ENCODE data around the gene FABP1.

Gene FABP1

GRCh38 chr2:88085602-88086001, 42.3 kb downstream of the FABP1 start:
- no peaks in the 10 kb centered on the region for H3K9me3 ChIP-seq (ENCODE audit: control insufficient read depth, low read length)
- no peak overlapping the region for H3K4me3 ChIP-seq (ENCODE audit: insufficient read depth, low read depth, low read length, poor library complexity, severe bottlenecking)
- no peaks in the 10 kb centered on the region for H3K4me1 ChIP-seq (ENCODE audit: control insufficient read depth, insufficient read depth, low read length, poor library complexity, severe bottlenecking)
- H3K27ac ChIP-seq (ENCODE audit: insufficient read depth, low read length, poor library complexity, severe bottlenecking) = no peak overlapping the region
- H3K36me3 ChIP-seq (ENCODE audit: control insufficient read depth, insufficient read depth, low read length) = no peaks in the 10 kb centered on the region
- DNase-seq = no peak
- H3K27me3 ChIP-seq (replicated peaks; ENCODE audit: control insufficient read depth, insufficient read depth, low read length, poor library complexity, severe bottlenecking) = no peaks in the 10 kb centered on the region

GRCh38 chr2:88085099-88085498, 42.8 kb downstream of the FABP1 start:
- DNase-seq = no peak
- no peaks in the 10 kb centered on the region for H3K36me3 ChIP-seq (ENCODE audit: control insufficient read depth, insufficient read depth, low read length)

GRCh38 chr2:88082781-88083180, 45.1 kb downstream of the FABP1 start:
- DNase-seq = no peak
- H3K27ac ChIP-seq (ENCODE audit: insufficient read depth, low read length, poor library complexity, severe bottlenecking) = no peak overlapping the region
- no peaks in the 10 kb centered on the region for H3K4me1 ChIP-seq (ENCODE audit: control insufficient read depth, insufficient read depth, low read length, poor library complexity, severe bottlenecking)

More at GRCh38 chr2:88085099-88085498, 42.8 kb downstream of the FABP1 start:
- Histone ChIP-seq H3K27me3 (replicated peaks; ENCODE audit: control insufficient read depth, insufficient read depth, low read length, poor library complexity, severe bottlenecking) (no peaks in the 10 kb centered on the region), H3K4me3 (ENCODE audit: insufficient read depth, low read depth, low read length, poor library complexity, severe bottlenecking) (no peak overlapping the region), H3K9me3 (ENCODE audit: control insufficient read depth, low read length) (no peaks in the 10 kb centered on the region), H3K27ac (ENCODE audit: insufficient read depth, low read length, poor library complexity, severe bottlenecking) (no peak overlapping the region), H3K4me1 (ENCODE audit: control insufficient read depth, insufficient read depth, low read length, poor library complexity, severe bottlenecking) (no peaks in the 10 kb centered on the region)

GRCh38 chr2:88081924-88082608, 45.8 kb downstream of the FABP1 start:
- no peaks in the 10 kb centered on the region for H3K27me3 ChIP-seq (replicated peaks; ENCODE audit: control insufficient read depth, insufficient read depth, low read length, poor library complexity, severe bottlenecking)
- H3K27ac ChIP-seq (ENCODE audit: insufficient read depth, low read length, poor library complexity, severe bottlenecking) = no peak overlapping the region
- H3K9me3 ChIP-seq (ENCODE audit: control insufficient read depth, low read length) = no peaks in the 10 kb centered on the region
- no peaks in the 10 kb centered on the region for H3K4me1 ChIP-seq (ENCODE audit: control insufficient read depth, insufficient read depth, low read length, poor library complexity, severe bottlenecking)
- H3K36me3 ChIP-seq (ENCODE audit: control insufficient read depth, insufficient read depth, low read length) = no peaks in the 10 kb centered on the region
- DNase-seq = no peak
- H3K4me3 ChIP-seq (ENCODE audit: insufficient read depth, low read depth, low read length, poor library complexity, severe bottlenecking) = no peak overlapping the region

More at GRCh38 chr2:88082781-88083180, 45.1 kb downstream of the FABP1 start:
- Histone ChIP-seq H3K9me3 (ENCODE audit: control insufficient read depth, low read length) (no peaks in the 10 kb centered on the region), H3K36me3 (ENCODE audit: control insufficient read depth, insufficient read depth, low read length) (no peaks in the 10 kb centered on the region), H3K4me3 (ENCODE audit: insufficient read depth, low read depth, low read length, poor library complexity, severe bottlenecking) (no peak overlapping the region), H3K27me3 (replicated peaks; ENCODE audit: control insufficient read depth, insufficient read depth, low read length, poor library complexity, severe bottlenecking) (no peaks in the 10 kb centered on the region)

GRCh38 chr2:88080545-88080944, 47.3 kb downstream of the FABP1 start:
- no peaks in the 10 kb centered on the region for H3K36me3 ChIP-seq (ENCODE audit: control insufficient read depth, insufficient read depth, low read length)
- H3K27me3 ChIP-seq (replicated peaks; ENCODE audit: control insufficient read depth, insufficient read depth, low read length, poor library complexity, severe bottlenecking) = no peaks in the 10 kb centered on the region
- no peaks in the 10 kb centered on the region for H3K9me3 ChIP-seq (ENCODE audit: control insufficient read depth, low read length)
- no peak overlapping the region for H3K27ac ChIP-seq (ENCODE audit: insufficient read depth, low read length, poor library complexity, severe bottlenecking)
- H3K4me3 ChIP-seq (ENCODE audit: insufficient read depth, low read depth, low read length, poor library complexity, severe bottlenecking) = no peak overlapping the region
- no peak for DNase-seq
- H3K4me1 ChIP-seq (ENCODE audit: control insufficient read depth, insufficient read depth, low read length, poor library complexity, severe bottlenecking) = no peaks in the 10 kb centered on the region

- H3K36me3 ChIP-seq (ENCODE audit: control insufficient read depth, insufficient read depth, low read length) = no peaks in the 10 kb centered on the region
- H3K27ac ChIP-seq (ENCODE audit: insufficient read depth, low read length, poor library complexity, severe bottlenecking) = no peak overlapping the region
- no peak for DNase-seq
- no peak overlapping the region for H3K4me3 ChIP-seq (ENCODE audit: insufficient read depth, low read depth, low read length, poor library complexity, severe bottlenecking)
- no peaks in the 10 kb centered on the region for H3K27me3 ChIP-seq (replicated peaks; ENCODE audit: control insufficient read depth, insufficient read depth, low read length, poor library complexity, severe bottlenecking)
- no peaks in the 10 kb centered on the region for H3K9me3 ChIP-seq (ENCODE audit: control insufficient read depth, low read length)
- H3K4me1 ChIP-seq (ENCODE audit: control insufficient read depth, insufficient read depth, low read length, poor library complexity, severe bottlenecking) = no peaks in the 10 kb centered on the region
Measured at GRCh38 chr2:88078643-88079172, 49.2 kb downstream of the FABP1 start.

- Histone ChIP-seq H3K4me3 (ENCODE audit: insufficient read depth, low read depth, low read length, poor library complexity, severe bottlenecking) (no peak overlapping the region), H3K4me1 (ENCODE audit: control insufficient read depth, insufficient read depth, low read length, poor library complexity, severe bottlenecking) (no peaks in the 10 kb centered on the region), H3K27me3 (replicated peaks; ENCODE audit: control insufficient read depth, insufficient read depth, low read length, poor library complexity, severe bottlenecking) (no peaks in the 10 kb centered on the region), H3K9me3 (ENCODE audit: control insufficient read depth, low read length) (no peaks in the 10 kb centered on the region), H3K36me3 (ENCODE audit: control insufficient read depth, insufficient read depth, low read length) (no peaks in the 10 kb centered on the region), H3K27ac (ENCODE audit: insufficient read depth, low read length, poor library complexity, severe bottlenecking) (no peak overlapping the region)
- no peak for DNase-seq
Measured at GRCh38 chr2:88077080-88077479, 50.8 kb downstream of the FABP1 start.

GRCh38 chr2:88074854-88075292, 53.0 kb downstream of the FABP1 start:
- H3K36me3 ChIP-seq (ENCODE audit: control insufficient read depth, insufficient read depth, low read length) = no peaks in the 10 kb centered on the region
- no peaks in the 10 kb centered on the region for H3K4me1 ChIP-seq (ENCODE audit: control insufficient read depth, insufficient read depth, low read length, poor library complexity, severe bottlenecking)
- no peak for DNase-seq
- H3K27ac ChIP-seq (ENCODE audit: insufficient read depth, low read length, poor library complexity, severe bottlenecking) = no peak overlapping the region
- H3K4me3 ChIP-seq (ENCODE audit: insufficient read depth, low read depth, low read length, poor library complexity, severe bottlenecking) = no peak overlapping the region
- H3K27me3 ChIP-seq (replicated peaks; ENCODE audit: control insufficient read depth, insufficient read depth, low read length, poor library complexity, severe bottlenecking) = no peaks in the 10 kb centered on the region
- H3K9me3 ChIP-seq (ENCODE audit: control insufficient read depth, low read length) = no peaks in the 10 kb centered on the region

- H3K27ac ChIP-seq (ENCODE audit: insufficient read depth, low read length, poor library complexity, severe bottlenecking) = no peak overlapping the region
- H3K27me3 ChIP-seq (replicated peaks; ENCODE audit: control insufficient read depth, insufficient read depth, low read length, poor library complexity, severe bottlenecking) = no peaks in the 10 kb centered on the region
- DNase-seq = no peak
- H3K4me1 ChIP-seq (ENCODE audit: control insufficient read depth, insufficient read depth, low read length, poor library complexity, severe bottlenecking) = no peaks in the 10 kb centered on the region
- no peaks in the 10 kb centered on the region for H3K9me3 ChIP-seq (ENCODE audit: control insufficient read depth, low read length)
- H3K4me3 ChIP-seq (ENCODE audit: insufficient read depth, low read depth, low read length, poor library complexity, severe bottlenecking) = no peak overlapping the region
- no peaks in the 10 kb centered on the region for H3K36me3 ChIP-seq (ENCODE audit: control insufficient read depth, insufficient read depth, low read length)
Measured at GRCh38 chr2:88074150-88074549, 53.7 kb downstream of the FABP1 start.
